Activated T-cell treated with anti-CD3 and anti-CD28 coated beads, Interleukin-2, amount 50 U/mL, for 72 hours (primary cell): ENCODE measurements around the gene SPDYE17. TPM values are rescaled to one million over a fixed set of nuclear protein-coding genes. Genes with fewer than 3 reads are reported as not detected.
"Not testable (repeated sequence)": the region's sequence is repeated elsewhere in the genome, so short reads cannot be mapped to it uniquely, and the experiment has no call there.

Experiments
- ATAC-seq, 2 donors: fragments of 150-1000 bp; cut with Tn5 transposase; replicated peaks in 1 of 2; 2 replicates each; pipeline ENCODE4 v1.10.0; 2021; ENCODE audit warnings: moderate library complexity in 2 of 2, mild to moderate bottlenecking in 1 of 2
- DNase-seq, 2 donors: peaks; one replicate each; pipeline ENCODE4 v3.0.0; 2021 to 2022; ENCODE audit warnings: mixed read lengths in 1 of 2
- H3K27ac Mint-ChIP-seq: one replicate; pipeline ENCODE4 v1.8.0; 2022; ENCODE audit warnings: mild to moderate bottlenecking, moderate library complexity, mixed read lengths
- H3K27me3 Mint-ChIP-seq: one replicate; pipeline ENCODE4 v1.8.0; 2022; ENCODE audit warnings: low read depth, mixed read lengths
- H3K36me3 Mint-ChIP-seq, 2 donors: one replicate each; pipeline ENCODE4 v1.8.0; 2022; ENCODE audit warnings: mixed read lengths in 2 of 2, mild to moderate bottlenecking in 1 of 2; ENCODE audit not compliant: insufficient read depth in 2 of 2
- H3K4me1 Mint-ChIP-seq: one replicate; pipeline ENCODE4 v1.8.0; 2022; ENCODE audit warnings: low read depth, mixed read lengths
- H3K4me3 Mint-ChIP-seq, 2 donors: one replicate each; pipeline ENCODE4 v1.8.0; 2022; ENCODE audit warnings: mild to moderate bottlenecking in 2 of 2, mixed read lengths in 2 of 2, moderate library complexity in 2 of 2
- H3K9me3 Mint-ChIP-seq, 2 donors: one replicate each; pipeline ENCODE4 v1.8.0; 2022; ENCODE audit warnings: mixed read lengths in 2 of 2
- total RNA-seq, 2 donors: library from RNA; stranded (reverse); gene quantifications; one replicate each; pipeline ENCODE4 v1.2.3, GENCODE V29; 2022

SPDYE17 gene
- total RNA-seq, 2 donors from 2014 or later = not detected

- not testable (repeated sequence) for H3K27ac Mint-ChIP-seq, H3K4me1 Mint-ChIP-seq, DNase-seq, H3K9me3 Mint-ChIP-seq, ATAC-seq, H3K4me3 Mint-ChIP-seq, H3K27me3 Mint-ChIP-seq, H3K36me3 Mint-ChIP-seq
Observed at GRCh38 chr7:76974793-76975579, 57.2 kb downstream of the SPDYE17 start.

- not testable (repeated sequence) for ATAC-seq, H3K27ac Mint-ChIP-seq, H3K27me3 Mint-ChIP-seq, H3K36me3 Mint-ChIP-seq, H3K4me1 Mint-ChIP-seq, DNase-seq, H3K4me3 Mint-ChIP-seq, H3K9me3 Mint-ChIP-seq
Observed at GRCh38 chr7:76974336-76974735, 57.8 kb downstream of the SPDYE17 start.

GRCh38 chr7:76972391-76972790, 59.8 kb downstream of the SPDYE17 start:
- H3K4me3 Mint-ChIP-seq, H3K36me3 Mint-ChIP-seq, ATAC-seq, H3K9me3 Mint-ChIP-seq, H3K27me3 Mint-ChIP-seq, DNase-seq, H3K4me1 Mint-ChIP-seq, H3K27ac Mint-ChIP-seq: not testable (repeated sequence)

Other genes with a start within 250 kb of the SPDYE17 start
- under 1 TPM; 0.63 to 0.96 TPM for gene SPDYE18, start 30.2 kb upstream of the SPDYE17 start, total RNA-seq
- gene CCDC146, start 90.3 kb upstream of the SPDYE17 start, total RNA-seq = 1 to 10 TPM; 2.0 to 3.8 TPM
- gene FGL2, start 167.5 kb upstream of the SPDYE17 start, total RNA-seq = under 1 TPM; 0.38 to 0.93 TPM